SK-N-SH (cell line): ENCODE measurements around the gene SDK1. TPM values are rescaled to one million over a fixed set of nuclear protein-coding genes. Genes with fewer than 3 reads are reported as not detected.

Experiments used
- CTCF ChIA-PET: fragments of 300-600, 350-600 bp; formaldehyde crosslinking; extraction: SDS; loops from one replicate; lab custom pipeline; 2021; lab: Yijun Ruan, JAX
- POLR2A ChIA-PET: fragments of 350-600 bp; sonication (Branson Sonifier 250); formaldehyde crosslinking; extraction: SDS; loops from one replicate; lab custom pipeline; 2020; ENCODE audit warnings: antibody characterized with exemption, inconsistent platforms; lab: Yijun Ruan, JAX
- DNase-seq: peaks from one replicate; pipeline ENCODE4 v3.0.0; 2012
- H2AFZ ChIP-seq: fragments of 200-600 bp; sonication (generic); 2 replicates; pipeline ENCODE4 v1.8.1; 2016; ENCODE audit warnings: antibody characterized with exemption, mild to moderate bottlenecking, low read depth
- H3F3A ChIP-seq: fragments of 200-600 bp; sonication (generic); replicated peaks from 2 replicates; pipeline ENCODE3; 2016; ENCODE audit warnings: antibody characterized with exemption, mild to moderate bottlenecking; ENCODE audit not compliant: insufficient read depth
- H3K27ac ChIP-seq, 2 experiments: fragments of 200-500 bp in 1 of 2; fragments of 200-600 bp in 1 of 2; sonication (Bioruptor generic) in 1 of 2; sonication (generic), shearing (Covaris generic) in 1 of 2; 2 replicates each; pipeline versions ENCODE4 v1.5.1 to v1.6.1; 2014 to 2016; ENCODE audit warnings: low read depth in 2 of 2, inconsistent platforms in 1 of 2, low read length in 1 of 2, mild to moderate bottlenecking in 1 of 2, mixed read lengths in 1 of 2
- H3K27me3 ChIP-seq: fragments of 200-600 bp; sonication (generic), shearing (Covaris generic); 2 replicates; pipeline ENCODE4 v1.6.1; 2016; ENCODE audit warnings: mixed run types; ENCODE audit not compliant: insufficient read depth
- H3K36me3 ChIP-seq, 2 experiments: fragments of 200-500 bp in 1 of 2; fragments of 200-600 bp in 1 of 2; sonication (Bioruptor generic) in 1 of 2; sonication (generic) in 1 of 2; replicated peaks in 1 of 2; 2 replicates each; pipeline versions ENCODE3 to v1.5.1; 2014 to 2016; ENCODE audit warnings: low read length in 1 of 2, mild to moderate bottlenecking in 1 of 2; ENCODE audit not compliant: insufficient read depth in 2 of 2, control insufficient read depth in 1 of 2
- H3K4me1 ChIP-seq, 2 experiments: fragments of 200-500 bp in 1 of 2; fragments of 200-600 bp in 1 of 2; sonication (Bioruptor generic) in 1 of 2; sonication (generic), shearing (Covaris generic) in 1 of 2; 2 replicates each; pipeline versions ENCODE4 v1.5.1 to v1.6.1; 2014 to 2016; ENCODE audit warnings: low read depth in 1 of 2, low read length in 1 of 2, mixed run types in 1 of 2; ENCODE audit not compliant: insufficient read depth in 2 of 2, control insufficient read depth in 1 of 2
- H3K4me2 ChIP-seq: fragments of 200-600 bp; sonication (generic), shearing (Covaris generic); 2 replicates; pipeline ENCODE4 v1.6.1; 2017; ENCODE audit warnings: mixed run types
- H3K4me3 ChIP-seq, 2 experiments: fragments of 200-500 bp in 1 of 2; fragments of 200-600 bp in 1 of 2; sonication (Bioruptor generic) in 1 of 2; sonication (generic), shearing (Covaris generic) in 1 of 2; 2 replicates each; pipeline versions ENCODE4 v1.5.1 to v1.8.1; 2014 to 2016; ENCODE audit warnings: low read depth in 2 of 2, inconsistent platforms in 1 of 2, low read length in 1 of 2, mild to moderate bottlenecking in 1 of 2, mixed read lengths in 1 of 2, moderate library complexity in 1 of 2
- H3K79me2 ChIP-seq: fragments of 200-600 bp; sonication (generic); 2 replicates; pipeline ENCODE4 v1.8.1; 2017; ENCODE audit warnings: mild to moderate bottlenecking; ENCODE audit not compliant: insufficient read depth
- H3K9ac ChIP-seq: fragments of 200-600 bp; sonication (generic); 2 replicates; pipeline ENCODE4 v1.6.1; 2017; ENCODE audit warnings: mixed run types
- H3K9me2 ChIP-seq: fragments of 200-600 bp; sonication (generic); 2 replicates; pipeline ENCODE4 v1.6.1; 2017; ENCODE audit warnings: mixed run types
- H3K9me3 ChIP-seq: fragments of 200-600 bp; sonication (generic); 2 replicates; pipeline ENCODE4 v1.6.1; 2017; ENCODE audit warnings: mixed run types, mild to moderate bottlenecking, moderate library complexity
- H4K20me1 ChIP-seq: fragments of 200-600 bp; sonication (generic); 2 replicates; pipeline ENCODE4 v1.6.1; 2017; ENCODE audit warnings: mild to moderate bottlenecking, mixed run types; ENCODE audit not compliant: insufficient read depth
- EP300 ChIP-seq, 2 experiments: IDR thresholded peaks; 2 replicates each; pipeline versions ENCODE4 v1.4.0 to v1.6.1; 2012; ENCODE audit warnings: borderline replicate concordance in 1 of 2, low read depth in 1 of 2, low read length in 1 of 2
- EZH2phosphoT487 ChIP-seq: fragments of 200-600 bp; sonication (generic); IDR thresholded peaks from 2 replicates; pipeline ENCODE4 v1.6.1; 2017; ENCODE audit warnings: low read depth, mixed run types, mild to moderate bottlenecking, antibody characterized with exemption, moderate library complexity, borderline replicate concordance
- FOXJ3 ChIP-seq: sonication (generic); formaldehyde crosslinking; IDR thresholded peaks from 2 replicates; pipeline ENCODE4 v1.5.1; 2020; ENCODE audit warnings: mild to moderate bottlenecking, missing genetic modification reagents
- GABPA ChIP-seq: IDR thresholded peaks from 2 replicates; pipeline ENCODE4 v1.4.0; 2012; ENCODE audit warnings: low read depth, mild to moderate bottlenecking
- NFIC ChIP-seq: IDR thresholded peaks from 2 replicates; pipeline ENCODE4 v1.4.0; 2012; ENCODE audit warnings: borderline replicate concordance
- NRF1 ChIP-seq: IDR thresholded peaks from 2 replicates; pipeline ENCODE4 v1.6.1; 2012; ENCODE audit warnings: low read depth, mild to moderate bottlenecking, low read length
- POLR2AphosphoS5 ChIP-seq: IDR thresholded peaks from 2 replicates; pipeline ENCODE4 v1.6.1; 2012; ENCODE audit warnings: low read depth, low read length
- RFX5 ChIP-seq: IDR thresholded peaks from 2 replicates; pipeline ENCODE4 v1.6.1; 2012; ENCODE audit warnings: mild to moderate bottlenecking, improper control_type of control experiment, low read length
- RXRA ChIP-seq: IDR thresholded peaks from 2 replicates; pipeline ENCODE4 v1.4.0; 2012; ENCODE audit warnings: low read depth, mild to moderate bottlenecking, borderline replicate concordance
- SMC3 ChIP-seq: IDR thresholded peaks from 2 replicates; pipeline ENCODE4 v1.6.1; 2012; ENCODE audit warnings: low read depth, low read length, improper control_type of control experiment
- USF2 ChIP-seq: fragments of 150-350 bp; IDR thresholded peaks from 2 replicates; pipeline ENCODE4 v1.6.1; 2017; ENCODE audit warnings: antibody characterized with exemption, low read length, low read depth, borderline replicate concordance
- WGBS: methylation state at CpG from one replicate; pipeline ENCODE4 v1.1.6; 2017; ENCODE audit warnings: low lambda C conversion rate; 5-methylcytosine and 5-hydroxymethylcytosine counted together
- polyA plus RNA-seq, 3 experiments: library from polyadenylated mRNA; depleted of rRNA; stranded (reverse); fragments of >200 nt; gene quantifications; 2 replicates each; pipeline ENCODE4 v1.2.3, GENCODE V29; 2012
- TF ChIP-seq, protein P1 (sequence below): fragments of 200-600 bp; sonication (generic); IDR thresholded peaks from 2 replicates; pipeline ENCODE4 v1.6.1; 2017; ENCODE audit warnings: antibody characterized with exemption, mild to moderate bottlenecking, moderate library complexity
- TF ChIP-seq, protein P2 (sequence below): IDR thresholded peaks from 2 replicates; pipeline ENCODE4 v1.4.0; 2012; ENCODE audit warnings: low read depth, borderline replicate concordance
- TF ChIP-seq, protein P3 (sequence below): IDR thresholded peaks from 2 replicates; pipeline ENCODE4 v1.4.0; 2012; ENCODE audit warnings: low read depth

The SDK1 gene
- polyA plus RNA-seq, 1 of the 3 experiments (the other 2 are of a cell fraction): 1.2 TPM

GRCh38 chr7:4212376-4212775, 911.3 kb downstream of the SDK1 start (continued):
- TF ChIP-seq RFX5 (no peak), SMC3 (no peak), RXRA (no peak), FOXJ3 (CRISPR knock-in tag) (no peak), EP300 (IDR thresholded peaks at IDR 0.05; ENCODE audit: borderline replicate concordance in 1 of 2, low read depth in 1 of 2, low read length in 1 of 2) (no peak)

- Histone ChIP-seq H4K20me1 (no peaks in the 10 kb centered on the region), H3F3A (no peaks in the 10 kb centered on the region), H3K9ac (no peak overlapping the region), H3K4me3 (no peak overlapping the region), H3K9me3 (no peaks in the 10 kb centered on the region), H3K79me2 (no peaks in the 10 kb centered on the region), H3K4me2 (no peak overlapping the region), H3K9me2 (no peaks in the 10 kb centered on the region), H3K4me1 (peaks cover 0 to 6% of the 10 kb centered on the region in 2 experiments; a peak in 1 of 4 replicates), H2AFZ (no peak overlapping the region), H3K36me3 (no peaks in the 10 kb centered on the region), H3K27ac (no peak overlapping the region), H3K27me3 (no peaks in the 10 kb centered on the region)
- POLR2A ChIA-PET: no interaction called here
- WGBS: 59% methylated on average over 24 of the region's 32 CpGs
- DNase-seq: no peak
- TF ChIP-seq, protein P1, sequence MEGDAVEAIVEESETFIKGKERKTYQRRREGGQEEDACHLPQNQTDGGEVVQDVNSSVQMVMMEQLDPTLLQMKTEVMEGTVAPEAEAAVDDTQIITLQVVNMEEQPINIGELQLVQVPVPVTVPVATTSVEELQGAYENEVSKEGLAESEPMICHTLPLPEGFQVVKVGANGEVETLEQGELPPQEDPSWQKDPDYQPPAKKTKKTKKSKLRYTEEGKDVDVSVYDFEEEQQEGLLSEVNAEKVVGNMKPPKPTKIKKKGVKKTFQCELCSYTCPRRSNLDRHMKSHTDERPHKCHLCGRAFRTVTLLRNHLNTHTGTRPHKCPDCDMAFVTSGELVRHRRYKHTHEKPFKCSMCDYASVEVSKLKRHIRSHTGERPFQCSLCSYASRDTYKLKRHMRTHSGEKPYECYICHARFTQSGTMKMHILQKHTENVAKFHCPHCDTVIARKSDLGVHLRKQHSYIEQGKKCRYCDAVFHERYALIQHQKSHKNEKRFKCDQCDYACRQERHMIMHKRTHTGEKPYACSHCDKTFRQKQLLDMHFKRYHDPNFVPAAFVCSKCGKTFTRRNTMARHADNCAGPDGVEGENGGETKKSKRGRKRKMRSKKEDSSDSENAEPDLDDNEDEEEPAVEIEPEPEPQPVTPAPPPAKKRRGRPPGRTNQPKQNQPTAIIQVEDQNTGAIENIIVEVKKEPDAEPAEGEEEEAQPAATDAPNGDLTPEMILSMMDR: no peak
- TF ChIP-seq POLR2AphosphoS5: no peak
- no peak for TF ChIP-seq USF2
- TF ChIP-seq, protein P2, sequence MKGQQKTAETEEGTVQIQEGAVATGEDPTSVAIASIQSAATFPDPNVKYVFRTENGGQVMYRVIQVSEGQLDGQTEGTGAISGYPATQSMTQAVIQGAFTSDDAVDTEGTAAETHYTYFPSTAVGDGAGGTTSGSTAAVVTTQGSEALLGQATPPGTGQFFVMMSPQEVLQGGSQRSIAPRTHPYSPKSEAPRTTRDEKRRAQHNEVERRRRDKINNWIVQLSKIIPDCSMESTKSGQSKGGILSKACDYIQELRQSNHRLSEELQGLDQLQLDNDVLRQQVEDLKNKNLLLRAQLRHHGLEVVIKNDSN: no peak
- TF ChIP-seq EZH2phosphoT487: no peak
- TF ChIP-seq SMC3: no peak
- TF ChIP-seq RFX5: no peak
- TF ChIP-seq, protein P3, sequence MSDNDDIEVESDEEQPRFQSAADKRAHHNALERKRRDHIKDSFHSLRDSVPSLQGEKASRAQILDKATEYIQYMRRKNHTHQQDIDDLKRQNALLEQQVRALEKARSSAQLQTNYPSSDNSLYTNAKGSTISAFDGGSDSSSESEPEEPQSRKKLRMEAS: no peak
- TF ChIP-seq NRF1: no peak
- no peak for TF ChIP-seq FOXJ3 (CRISPR knock-in tag)
- no peak for TF ChIP-seq GABPA
- no peak for TF ChIP-seq NFIC
- CTCF ChIA-PET: no interaction called here
Observed at GRCh38 chr7:4214291-4215155, 913.5 kb downstream of the SDK1 start.
